HG03045 (cell line): ENCODE measurements around the gene CDH7.

ENCODE experiments used
- ATAC-seq: cut with Tn5 transposase; IDR thresholded peaks from one replicate; pipeline ENCODE4 v1.9.1; 2021; ENCODE audit warnings: mild to moderate bottlenecking, moderate library complexity; ENCODE audit not compliant: unreplicated experiment

Gene CDH7

GRCh38 chr18:65907281-65907680 lies 156.5 kb downstream of the CDH7 start:
- no peak for ATAC-seq

- ATAC-seq = no peak
These were observed 168.2 kb downstream of the CDH7 start for GRCh38 chr18:65919018-65919417.

GRCh38 chr18:65919663-65920062 lies 168.9 kb downstream of the CDH7 start:
- no peak for ATAC-seq

GRCh38 chr18:65922103-65922502 lies 171.3 kb downstream of the CDH7 start:
- ATAC-seq = no peak

GRCh38 chr18:65924904-65925303 lies 174.1 kb downstream of the CDH7 start:
- no peak for ATAC-seq

- ATAC-seq = no peak
These were observed 184.1 kb downstream of the CDH7 start for GRCh38 chr18:65934874-65935273.

GRCh38 chr18:65936678-65937077 lies 185.9 kb downstream of the CDH7 start:
- ATAC-seq = no peak

GRCh38 chr18:65937180-65937579 lies 186.4 kb downstream of the CDH7 start:
- ATAC-seq = no peak

GRCh38 chr18:65938592-65939372 lies 188.0 kb downstream of the CDH7 start:
- ATAC-seq = no peak
